Activated gamma-delta T cell (primary cell): ENCODE results near the gene CERS6.

ENCODE experiments used
- DNase-seq: peaks from one replicate; lab custom pipeline; 2025; lab: John Stamatoyannopoulos, UW

CERS6 gene

DNA sequence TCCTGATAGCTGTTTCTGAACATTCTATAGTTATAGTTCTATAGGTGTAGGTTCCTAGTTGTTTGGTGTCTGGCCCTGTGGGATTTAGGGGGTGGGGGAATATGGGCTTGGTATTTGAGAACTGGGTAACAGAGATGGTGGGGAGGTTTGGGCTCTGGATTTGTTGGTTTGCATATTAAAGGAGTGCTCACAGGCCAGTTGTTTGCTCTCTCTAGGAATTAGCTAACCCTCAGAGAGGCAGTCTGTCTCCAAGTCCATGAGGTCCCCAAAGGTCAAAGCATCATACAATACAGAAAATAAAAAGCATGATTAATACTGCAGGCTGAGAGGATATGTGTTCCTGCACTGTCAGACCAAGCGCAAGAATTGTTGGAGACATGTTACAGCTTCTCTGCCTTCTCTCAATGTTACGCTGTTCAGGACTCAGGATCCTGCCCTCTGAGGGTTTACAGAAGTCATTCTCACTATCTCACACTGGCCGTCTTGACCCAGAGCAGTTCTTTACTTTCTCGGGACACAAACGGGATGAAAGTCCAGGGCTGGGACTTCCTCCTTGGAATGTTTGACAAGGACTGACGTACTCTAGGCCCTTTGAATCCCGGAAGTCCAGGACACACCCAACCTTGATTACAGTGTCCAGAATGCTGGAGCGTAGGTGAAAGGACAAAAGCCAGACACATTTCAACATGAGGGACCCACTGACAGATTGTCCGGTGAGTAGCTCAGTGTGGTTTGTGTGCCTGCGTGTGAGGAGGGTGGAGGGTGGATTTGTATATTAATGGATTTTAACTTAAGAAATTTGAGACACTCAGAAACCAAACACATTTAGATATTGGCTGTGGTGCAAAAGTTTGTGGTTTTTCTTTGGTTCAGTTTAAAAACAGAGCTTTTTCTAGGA, 346.1 kb downstream of the CERS6 start, which contains the start of gene NOSTRIN:
Gene NOSTRIN, plus strand, starts transcription at position 677 of the 898 bp plus-strand sequence. Its CDS starts 10 bp downstream, at position 687.
- DNase-seq, result no peak

DNA sequence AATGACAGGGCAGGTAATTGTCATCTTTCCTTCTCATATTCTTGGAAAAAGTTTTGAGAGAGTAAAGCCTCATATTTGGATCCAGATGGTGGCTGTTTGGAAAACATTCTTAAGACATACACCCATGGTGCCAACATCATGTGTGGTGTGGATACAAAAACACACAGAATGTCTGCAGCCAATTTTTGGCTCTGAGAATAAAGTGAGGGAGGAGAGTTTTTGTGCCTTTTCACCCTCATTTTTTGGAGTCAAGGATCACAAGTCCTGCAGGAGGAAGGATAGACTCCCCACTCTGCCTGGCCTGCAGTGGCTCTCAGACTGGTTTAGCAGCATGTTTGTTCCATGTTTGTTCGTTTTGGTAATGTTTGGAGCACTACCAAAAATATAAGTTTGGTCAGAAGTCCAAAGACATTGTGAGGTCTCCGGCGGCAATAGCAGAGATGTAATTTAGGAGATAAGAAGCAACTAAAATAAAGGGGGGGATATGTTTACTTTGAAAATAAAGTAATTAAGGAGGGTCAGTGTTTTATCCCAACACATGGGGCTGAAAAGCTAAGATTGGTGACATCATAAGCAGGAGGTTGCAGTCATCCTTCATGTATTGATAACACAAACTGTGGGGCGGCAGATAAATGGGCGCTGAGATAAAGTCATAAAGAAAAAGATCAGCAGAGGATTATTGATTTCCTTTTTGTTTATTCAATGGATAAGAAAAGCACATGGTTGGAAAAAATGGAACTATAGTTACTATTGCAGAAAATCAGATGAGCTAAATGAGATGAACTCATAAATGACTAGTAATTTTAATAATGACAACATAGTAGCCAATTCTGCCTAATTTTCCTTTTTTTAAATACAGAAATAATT, 347.0 kb downstream of the CERS6 start:
- no peak for DNase-seq

DNA sequence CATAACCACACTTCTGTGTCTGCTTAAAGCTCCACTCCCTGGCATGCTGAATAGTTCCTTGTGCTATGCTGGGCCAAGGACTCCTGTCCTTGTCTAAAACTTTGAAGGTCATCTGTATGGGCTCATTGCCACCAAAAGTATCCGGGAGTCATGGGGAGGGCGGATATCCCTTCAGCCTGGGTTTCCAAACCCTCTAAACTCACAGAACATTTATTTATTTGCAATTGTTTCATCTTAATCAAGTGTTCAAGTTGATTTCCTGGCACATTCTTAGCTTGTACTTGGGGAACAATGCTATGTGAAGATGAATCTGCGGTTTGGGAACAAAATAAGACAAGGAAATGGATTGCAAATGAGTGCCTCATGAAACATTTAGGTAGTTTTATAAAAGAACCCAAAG, 348.1 kb downstream of the CERS6 start:
- no peak for DNase-seq

GRCh38 chr2:168805615-168806014, 349.5 kb downstream of the CERS6 start:
- no peak for DNase-seq

- DNase-seq, result no peak
Observed at GRCh38 chr2:168809537-168809936, 353.5 kb downstream of the CERS6 start.

GRCh38 chr2:168810235-168810634, 354.2 kb downstream of the CERS6 start:
- no peak for DNase-seq

DNA sequence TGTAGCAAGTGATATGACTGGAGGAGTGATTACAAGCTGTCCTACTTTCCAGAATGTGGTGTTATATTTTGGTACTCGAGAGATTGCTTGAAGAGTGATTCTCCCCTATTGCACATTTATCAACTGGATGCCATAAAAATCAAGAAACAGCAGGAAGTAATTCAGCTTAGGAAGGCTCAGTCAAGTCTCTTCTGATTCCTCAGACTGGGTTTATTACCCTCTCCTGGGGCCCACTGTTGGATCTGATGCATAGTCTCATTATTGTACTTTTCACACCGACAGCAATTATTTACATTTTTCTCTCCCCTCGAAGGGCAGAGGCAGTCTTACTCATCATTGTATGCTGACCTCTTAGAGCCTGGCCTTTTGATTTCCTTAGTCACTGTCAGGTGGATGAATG, 355.6 kb downstream of the CERS6 start:
- DNase-seq, result no peak

DNA sequence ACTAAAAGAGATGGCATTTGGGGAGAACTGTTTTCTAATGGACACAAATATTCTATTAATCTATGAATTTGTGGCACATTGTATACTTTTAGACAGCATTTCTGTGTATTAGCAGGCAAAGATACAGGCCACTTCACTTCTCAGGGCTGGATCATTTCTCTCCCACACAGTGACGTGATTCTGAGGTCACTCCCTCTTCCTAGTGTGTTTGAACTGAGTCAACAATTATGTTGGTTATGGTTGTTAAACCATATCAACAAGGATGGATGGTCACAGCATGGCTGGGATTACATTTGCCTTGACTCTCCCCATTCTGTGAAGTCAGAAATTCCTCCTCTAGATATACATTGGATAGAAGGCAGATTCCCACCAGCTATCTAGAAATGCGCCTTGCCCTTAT, 358.0 kb downstream of the CERS6 start:
- no peak for DNase-seq

GRCh38 chr2:168814939-168815907, 359.2 kb downstream of the CERS6 start:
- DNase-seq, result no peak

DNA sequence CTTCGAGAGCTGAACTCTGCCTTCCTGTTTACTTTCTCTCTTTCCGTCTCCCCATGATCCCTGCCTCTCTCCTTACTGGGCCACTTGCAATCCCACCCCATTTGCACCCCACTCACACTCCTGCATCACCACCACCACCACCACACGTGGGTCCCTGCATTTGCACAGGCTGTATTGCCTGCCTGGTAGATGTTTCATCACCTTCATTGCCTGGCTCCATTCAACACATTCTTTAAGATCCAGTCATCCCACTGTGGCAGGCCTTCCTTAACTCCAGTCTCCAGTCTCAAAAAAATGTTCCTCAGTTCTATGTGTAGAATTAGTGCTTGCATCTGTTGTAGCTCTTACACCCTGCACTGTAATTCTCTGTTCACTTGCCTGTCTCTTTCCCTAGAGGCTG, 360.3 kb downstream of the CERS6 start:
- no peak for DNase-seq

DNA sequence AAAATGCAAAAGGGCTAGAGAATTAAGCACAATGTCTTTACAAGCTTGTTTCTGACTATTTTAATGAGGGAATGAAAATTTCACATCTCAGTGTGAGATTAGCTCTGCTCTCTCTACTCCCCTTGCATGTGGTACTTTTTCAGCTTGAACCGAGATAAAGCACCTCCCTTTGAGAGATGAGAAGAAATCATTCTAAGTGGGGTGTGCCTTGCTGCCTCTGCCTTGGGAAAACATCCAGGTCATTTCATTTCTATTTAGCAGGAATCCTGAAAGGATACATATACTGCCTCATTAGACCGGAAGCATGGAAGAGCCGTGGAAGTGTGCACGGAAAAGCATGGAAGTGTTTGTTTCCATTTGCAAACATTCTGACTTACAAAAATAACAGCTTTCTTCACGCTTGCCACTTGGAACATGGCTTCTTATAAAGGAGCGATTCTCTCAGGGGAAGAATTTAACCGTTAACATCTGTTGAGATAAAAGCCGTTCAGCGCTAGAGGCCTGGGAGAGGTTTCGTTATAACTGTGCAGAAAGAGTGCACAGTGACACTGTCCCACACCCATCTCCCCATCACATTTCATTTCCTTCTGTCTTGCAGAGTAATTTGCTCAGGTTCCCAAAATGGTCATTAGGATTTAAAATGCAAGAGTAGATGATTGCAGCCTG, 363.1 kb downstream of the CERS6 start:
- no peak for DNase-seq

DNA sequence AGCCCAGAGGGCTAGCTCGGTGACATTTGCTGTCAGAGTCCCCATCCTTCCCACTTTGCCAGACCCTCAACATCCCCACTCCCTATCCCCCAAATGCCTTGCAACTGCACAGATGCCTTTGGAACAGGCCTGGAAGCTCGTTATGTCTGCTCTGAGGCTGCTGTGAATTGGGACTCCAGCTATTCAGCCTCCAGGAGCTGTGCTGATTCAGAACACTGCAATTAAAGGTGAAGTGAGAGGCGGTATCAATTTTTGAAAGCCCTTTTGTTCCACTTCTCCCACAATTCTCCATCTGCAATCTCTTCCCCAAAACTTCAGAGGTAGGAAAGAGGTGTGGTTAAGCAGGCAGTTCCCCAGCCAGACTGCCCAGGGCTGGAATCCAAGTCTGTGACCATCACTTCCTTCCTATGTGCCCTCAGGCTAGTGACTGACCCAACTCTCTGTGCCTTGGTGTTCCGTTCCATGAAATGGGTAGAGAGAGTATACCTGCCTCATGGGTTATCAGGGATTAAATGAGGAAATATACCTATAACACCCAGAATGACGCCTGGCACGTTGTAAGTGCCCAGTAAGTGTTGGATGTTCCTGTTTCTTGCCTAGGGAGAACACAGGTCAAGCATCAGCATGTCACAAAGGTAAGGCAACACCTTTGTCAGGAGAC, 363.9 kb downstream of the CERS6 start:
- no peak for DNase-seq

DNA sequence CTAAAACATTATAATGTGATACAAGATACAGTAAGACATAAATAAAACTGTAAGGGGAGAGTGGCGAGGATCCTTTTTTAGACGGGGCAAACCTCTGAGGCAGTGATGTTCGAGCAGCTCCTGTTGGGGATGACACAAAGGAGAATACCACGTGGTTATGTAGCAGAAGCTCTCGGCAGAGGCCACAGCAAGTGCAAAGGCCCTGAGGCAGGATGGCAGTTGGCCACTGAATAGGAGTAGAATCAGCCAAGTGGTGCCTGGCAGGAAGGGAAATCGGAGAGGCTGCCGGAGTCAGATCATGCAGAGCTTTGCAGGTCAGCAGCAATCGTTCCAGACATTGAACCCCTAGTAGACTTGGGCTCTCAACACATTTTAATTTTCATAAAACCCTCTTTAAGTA, 365.5 kb downstream of the CERS6 start:
- no peak for DNase-seq

GRCh38 chr2:168821992-168822391, 365.9 kb downstream of the CERS6 start:
- DNase-seq, result no peak
